IPS-NIHi11 (cell line): ENCODE results near the gene RAB43.

ENCODE experiments used
- DNase-seq: peaks from one replicate; pipeline ENCODE4 v3.0.0; 2012; ENCODE audit warnings: mixed read lengths, low spot score

Gene RAB43

GRCh38 chr3:129038121-129038855 is 83.3 kb downstream of the RAB43 start:
- DNase-seq = no peak
